PC-9 (cell line): Measurements from ENCODE around the gene PCYT2. TPM values are rescaled to one million over a fixed set of nuclear protein-coding genes. Genes with fewer than 3 reads are reported as not detected.

ENCODE experiments used
- BruUV-seq: library from RNA; stranded (reverse); fragments of 400-500 nt; replicated peaks from 2 replicates; lab custom pipeline; 2021; lab: Mats Ljungman, UMichigan
- CTCF ChIA-PET: fragments of 300-600 bp; sonication (Branson Sonifier 250); formaldehyde crosslinking; loops from one replicate; lab custom pipeline; 2022; ENCODE audit warnings: antibody characterized with exemption; lab: Charles Lee
- POLR2A ChIA-PET: fragments of 300-600 bp; sonication (Branson Sonifier 250); formaldehyde crosslinking; loops from one replicate; lab custom pipeline; 2022; ENCODE audit warnings: antibody characterized with exemption; ENCODE audit not compliant: unreplicated experiment; lab: Charles Lee
- DNase-seq, 2 experiments: peaks; one replicate each; pipeline versions ENCODE4 v3.0.0 to v3.0.0-alpha.2; 2015 to 2022; ENCODE audit warnings: mixed read lengths in 1 of 2
- H2AFZ ChIP-seq: fragments of 200-600 bp; sonication (generic); 2 replicates; pipeline ENCODE4 v1.8.1; 2017; ENCODE audit warnings: antibody characterized with exemption
- H3F3A ChIP-seq: fragments of 200-600 bp; sonication (generic); 2 replicates; pipeline ENCODE4 v1.8.1; 2017; ENCODE audit warnings: antibody characterized with exemption, mild to moderate bottlenecking, low read depth; ENCODE audit not compliant: insufficient read depth
- H3K27ac ChIP-seq: fragments of 200-600 bp; sonication (generic); 2 replicates; pipeline ENCODE4 v1.6.1; 2016; ENCODE audit warnings: mixed run types
- H3K27me3 ChIP-seq: fragments of 200-600 bp; sonication (generic); 2 replicates; pipeline ENCODE4 v1.6.1; 2016; ENCODE audit warnings: low read depth, mixed run types; ENCODE audit not compliant: insufficient read depth
- H3K36me3 ChIP-seq: fragments of 200-600 bp; sonication (generic); 2 replicates; pipeline ENCODE4 v1.6.1; 2016; ENCODE audit warnings: low read depth, mixed run types
- H3K4me1 ChIP-seq: fragments of 200-600 bp; sonication (generic); replicated peaks from 2 replicates; pipeline ENCODE4 v1.6.1; 2016; ENCODE audit warnings: mixed run types; ENCODE audit not compliant: insufficient read depth
- H3K4me2 ChIP-seq: fragments of 200-600 bp; sonication (generic); 2 replicates; pipeline ENCODE4 v1.6.1; 2017; ENCODE audit warnings: mixed run types
- H3K4me3 ChIP-seq: fragments of 200-600 bp; sonication (generic); 2 replicates; pipeline ENCODE4 v1.6.1; 2016; ENCODE audit warnings: mixed run types
- H3K79me2 ChIP-seq: fragments of 200-600 bp; sonication (generic); 2 replicates; pipeline ENCODE4 v1.6.1; 2017; ENCODE audit warnings: low read depth, mixed run types
- H3K9me2 ChIP-seq: fragments of 200-600 bp; sonication (generic); 2 replicates; pipeline ENCODE4 v1.8.1; 2017; ENCODE audit warnings: mild to moderate bottlenecking; ENCODE audit not compliant: insufficient read depth
- H3K9me3 ChIP-seq: fragments of 200-600 bp; sonication (generic); 2 replicates; pipeline ENCODE4 v1.8.1; 2016; ENCODE audit warnings: low read depth; ENCODE audit not compliant: insufficient read depth
- H4K20me1 ChIP-seq: fragments of 200-600 bp; sonication (generic); 2 replicates; pipeline ENCODE4 v1.8.1; 2017; ENCODE audit not compliant: insufficient read depth
- EZH2 ChIP-seq: fragments of 200-600 bp; sonication (generic); IDR thresholded peaks from 2 replicates; pipeline ENCODE4 v1.8.0; 2017; ENCODE audit warnings: antibody characterized with exemption, low read depth
- intact Hi-C: fragments of 100-400 bp; cut with micrococcal nuclease; formaldehyde crosslinking; loops from one replicate; pipeline ENCODE4 v1.10.0; 2022; ENCODE audit not compliant: unreplicated experiment
- total RNA-seq: library from RNA; stranded (reverse); gene quantifications from 2 replicates; pipeline ENCODE4 v1.2.3, GENCODE V29; 2021
- TF ChIP-seq, protein P1 (sequence below): fragments of 200-600 bp; sonication (generic); conservative IDR thresholded peaks from 2 replicates; pipeline ENCODE4 v1.6.1; 2017; ENCODE audit warnings: mixed run types, antibody characterized with exemption, mild to moderate bottlenecking, moderate library complexity

PCYT2 gene
- total RNA-seq, 1 experiment from 2014 or later: 82.2 TPM

DNA sequence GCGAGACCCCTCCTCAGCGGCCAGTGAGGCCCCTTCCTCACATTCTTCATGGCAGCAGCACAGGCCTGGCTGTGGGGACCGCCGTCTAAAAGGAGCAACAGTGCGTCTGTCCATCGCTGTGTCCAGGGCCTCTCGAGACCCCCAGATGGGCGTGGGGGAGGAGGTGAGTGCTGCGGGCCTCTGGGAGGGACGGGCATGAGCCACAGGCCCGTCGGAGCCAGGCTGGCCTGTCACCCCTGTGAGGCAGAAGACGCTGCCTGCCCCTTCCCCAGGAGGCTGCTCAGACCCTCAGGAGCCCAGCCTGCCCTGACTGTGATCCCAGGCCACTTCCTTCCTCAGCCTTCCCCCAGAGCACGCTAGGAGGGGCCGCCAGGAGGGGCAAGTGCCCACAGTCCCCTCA, 28.0 kb upstream of the PCYT2 start:
- Histone ChIP-seq H3K4me3 (no peak overlapping the region), H3K27ac (no peak overlapping the region), H3K9me3 (no peaks in the 10 kb centered on the region), H3K9me2 (no peaks in the 10 kb centered on the region), H2AFZ (no peak overlapping the region), H3F3A (no peaks in the 10 kb centered on the region), H3K4me2 (no peak overlapping the region), H3K79me2 (no peaks in the 10 kb centered on the region), H4K20me1 (no peaks in the 10 kb centered on the region), H3K4me1 (no peaks in the 10 kb centered on the region), H3K27me3 (no peaks in the 10 kb centered on the region), H3K36me3 (no peaks in the 10 kb centered on the region)
- BruUV-seq: no TSS peak
- CTCF ChIA-PET: no interaction called here
- intact Hi-C loops: no loop called here
- no peak for DNase-seq
- TF ChIP-seq, protein P1, sequence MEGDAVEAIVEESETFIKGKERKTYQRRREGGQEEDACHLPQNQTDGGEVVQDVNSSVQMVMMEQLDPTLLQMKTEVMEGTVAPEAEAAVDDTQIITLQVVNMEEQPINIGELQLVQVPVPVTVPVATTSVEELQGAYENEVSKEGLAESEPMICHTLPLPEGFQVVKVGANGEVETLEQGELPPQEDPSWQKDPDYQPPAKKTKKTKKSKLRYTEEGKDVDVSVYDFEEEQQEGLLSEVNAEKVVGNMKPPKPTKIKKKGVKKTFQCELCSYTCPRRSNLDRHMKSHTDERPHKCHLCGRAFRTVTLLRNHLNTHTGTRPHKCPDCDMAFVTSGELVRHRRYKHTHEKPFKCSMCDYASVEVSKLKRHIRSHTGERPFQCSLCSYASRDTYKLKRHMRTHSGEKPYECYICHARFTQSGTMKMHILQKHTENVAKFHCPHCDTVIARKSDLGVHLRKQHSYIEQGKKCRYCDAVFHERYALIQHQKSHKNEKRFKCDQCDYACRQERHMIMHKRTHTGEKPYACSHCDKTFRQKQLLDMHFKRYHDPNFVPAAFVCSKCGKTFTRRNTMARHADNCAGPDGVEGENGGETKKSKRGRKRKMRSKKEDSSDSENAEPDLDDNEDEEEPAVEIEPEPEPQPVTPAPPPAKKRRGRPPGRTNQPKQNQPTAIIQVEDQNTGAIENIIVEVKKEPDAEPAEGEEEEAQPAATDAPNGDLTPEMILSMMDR: no peak
- TF ChIP-seq EZH2: no peak
- POLR2A ChIA-PET: no interaction called here

DNA sequence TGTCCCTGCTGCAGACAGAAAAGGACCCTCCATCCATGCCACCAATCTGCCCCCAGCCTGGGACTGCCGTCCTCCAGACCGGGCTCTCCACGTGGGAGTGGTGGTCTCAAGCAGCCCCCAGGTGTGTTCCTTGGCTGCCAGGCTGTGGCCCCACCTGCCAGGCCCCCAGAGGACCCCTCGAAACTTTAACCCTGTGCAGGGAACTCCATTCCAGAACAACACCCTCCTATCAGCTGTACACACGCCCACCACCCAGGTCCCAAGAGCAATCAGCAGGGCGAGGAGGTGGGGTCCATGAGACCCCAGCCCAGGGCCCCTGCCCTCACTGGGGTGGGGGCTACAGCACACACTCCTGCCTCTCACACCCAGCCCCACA, 24.5 kb upstream of the PCYT2 start:
- H3K27me3 ChIP-seq: no peaks in the 10 kb centered on the region
- no peaks in the 10 kb centered on the region for H3K9me2 ChIP-seq
- peak overlapping the region; percentile 90 for H3K4me2 ChIP-seq
- no peaks in the 10 kb centered on the region for H3K9me3 ChIP-seq
- H3F3A ChIP-seq: no peaks in the 10 kb centered on the region; the same call in 1 of the 2 replicates
- CTCF ChIA-PET: no interaction called here
- TF ChIP-seq, protein P1: no peak
- no peak for TF ChIP-seq EZH2
- POLR2A ChIA-PET: no interaction called here
- H3K4me3 ChIP-seq: peak overlapping the region; percentile 74; the same call in 1 of the 2 replicates
- H3K36me3 ChIP-seq: no peaks in the 10 kb centered on the region
- H2AFZ ChIP-seq: no peak overlapping the region
- intact Hi-C loops: no loop called here
- no peak for DNase-seq
- no peaks in the 10 kb centered on the region for H3K4me1 ChIP-seq
- no peaks in the 10 kb centered on the region for H4K20me1 ChIP-seq
- no peaks in the 10 kb centered on the region for H3K79me2 ChIP-seq
- no peak overlapping the region for H3K27ac ChIP-seq
- no TSS peak for BruUV-seq

DNA sequence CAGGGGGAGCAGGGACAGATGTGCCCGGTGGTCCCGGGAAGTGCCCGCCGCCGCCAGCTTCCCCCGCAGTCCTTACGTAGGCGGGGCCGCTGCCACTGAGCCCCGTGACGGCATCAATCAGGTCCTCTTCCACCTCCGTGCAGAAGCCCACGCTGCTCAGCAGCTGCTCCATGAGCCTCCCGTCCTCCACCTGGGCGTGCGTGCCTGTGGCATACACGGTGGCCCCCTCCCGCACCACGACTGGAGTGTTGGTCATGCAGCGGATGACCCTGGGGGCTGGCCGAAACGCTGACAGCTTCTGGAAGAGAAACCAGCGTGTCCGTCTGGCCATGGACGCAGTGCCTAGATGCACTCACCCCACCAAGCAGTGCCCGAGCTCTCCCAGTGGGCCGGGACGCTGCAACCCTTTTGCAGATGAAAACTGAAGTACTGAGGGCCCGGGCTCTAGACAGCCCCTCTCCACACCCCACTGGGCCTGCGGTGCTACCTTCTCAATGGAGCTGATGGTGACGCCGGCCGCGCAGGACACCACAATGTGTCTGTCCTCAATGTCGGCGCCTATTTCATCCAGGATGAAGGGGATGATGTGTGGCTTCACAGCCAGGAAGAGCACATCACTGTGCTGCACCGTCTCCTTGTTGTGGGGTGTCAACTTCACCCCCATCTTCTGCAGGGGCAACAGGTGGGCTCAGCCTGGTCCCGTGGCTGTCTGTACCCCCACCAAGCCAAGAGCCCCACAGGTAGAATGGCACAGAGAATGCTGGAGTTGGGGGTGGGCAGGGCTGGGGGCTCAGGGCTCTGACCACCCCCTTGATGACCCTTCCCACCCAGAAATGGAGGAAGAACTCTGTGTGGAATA, 23.9 kb upstream of the PCYT2 start:
- H3K27ac ChIP-seq: no peak overlapping the region
- no peak overlapping the region for H3K4me3 ChIP-seq
- no peaks in the 10 kb centered on the region for H3K27me3 ChIP-seq
- ChIA-PET POLR2A (interaction anchor here (0.6 kb wide), 1 partner anchor 411 kb away, joined by 3 read pairs; no protein-coding TSS in a partner anchor), CTCF (no interaction called here)
- no peak overlapping the region for H2AFZ ChIP-seq
- BruUV-seq: no TSS peak
- H3K79me2 ChIP-seq: no peaks in the 10 kb centered on the region
- H3K36me3 ChIP-seq: no peaks in the 10 kb centered on the region
- no peak overlapping the region; the same call in 1 of the 2 replicates for H3K4me2 ChIP-seq
- H3K4me1 ChIP-seq: no peaks in the 10 kb centered on the region
- H3K9me2 ChIP-seq: no peaks in the 10 kb centered on the region
- intact Hi-C loops: no loop called here
- DNase-seq: no peak
- TF ChIP-seq, protein P1: no peak
- no peak for TF ChIP-seq EZH2
- H4K20me1 ChIP-seq: no peaks in the 10 kb centered on the region
- no peaks in the 10 kb centered on the region for H3K9me3 ChIP-seq
- no peaks in the 10 kb centered on the region; the same call in 1 of the 2 replicates for H3F3A ChIP-seq
